Activated T-cell treated with anti-CD3 and anti-CD28 coated beads for 48 hours (primary cell): ENCODE measurements around the gene SOS2.
"Not testable (repeated sequence)": the region's sequence is repeated elsewhere in the genome, so short reads cannot be mapped to it uniquely, and the experiment has no call there.

Source experiments
- DNase-seq: peaks from one replicate; pipeline ENCODE4 v3.0.0-alpha.2; 2020; ENCODE audit warnings: low read depth

The SOS2 gene

DNA sequence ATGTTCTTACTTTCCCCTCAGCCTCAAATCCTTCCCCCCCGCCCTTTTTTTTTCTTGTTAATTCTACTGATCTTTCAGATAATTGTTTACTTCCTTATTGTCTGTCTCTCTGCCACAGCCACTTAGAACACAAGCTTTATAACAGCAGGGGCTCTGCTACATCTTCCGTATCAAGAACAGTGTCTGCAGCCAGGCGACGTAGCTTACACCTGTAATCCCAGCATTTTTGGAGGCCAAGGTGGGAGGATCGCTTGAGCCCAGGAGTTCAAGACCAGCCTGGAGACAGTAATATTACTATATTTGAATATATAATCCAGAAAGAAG lies 5.4 kb downstream of the SOS2 start:
- DNase-seq, result no peak

DNA sequence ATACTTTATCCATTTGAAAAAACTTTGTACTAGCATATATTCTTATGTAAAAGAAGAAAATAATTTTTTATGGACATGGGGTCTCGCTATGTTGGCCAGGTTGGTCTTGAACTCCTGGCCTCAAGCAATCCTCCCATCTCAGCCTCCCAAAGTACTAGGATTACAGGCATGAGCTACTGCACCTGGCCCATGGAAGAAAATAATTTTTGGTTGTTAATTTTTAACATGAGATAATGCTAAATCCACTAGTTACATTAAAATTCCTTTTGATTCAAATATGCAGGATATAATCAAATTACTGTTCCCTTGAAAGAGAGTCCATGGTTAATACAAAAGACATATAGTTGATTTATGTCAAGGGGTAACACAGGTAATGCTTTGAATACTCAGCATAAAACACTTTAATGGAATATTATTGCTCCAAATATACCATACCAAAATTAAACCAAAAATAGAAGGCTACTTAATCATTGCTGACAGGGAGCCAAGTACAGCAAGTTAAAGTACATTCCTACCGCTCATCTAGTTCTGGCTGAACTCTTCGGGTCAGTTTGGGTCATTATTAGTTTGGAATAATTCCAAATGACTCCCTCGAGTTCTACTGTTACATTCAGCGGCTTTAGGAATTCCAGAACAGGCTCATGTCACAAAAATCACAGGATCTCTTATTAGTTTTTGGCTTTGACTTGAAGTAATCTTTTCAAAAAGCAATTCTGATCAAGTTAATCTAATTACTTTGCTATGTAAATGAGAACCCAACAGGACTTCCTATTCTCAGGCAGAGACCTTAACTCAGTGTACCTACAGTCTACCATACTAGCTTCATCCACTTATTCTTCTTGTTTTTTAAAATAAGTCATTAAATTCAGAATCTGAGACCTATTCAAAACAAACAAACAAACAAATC lies 6.1 kb downstream of the SOS2 start:
- no peak for DNase-seq

DNA sequence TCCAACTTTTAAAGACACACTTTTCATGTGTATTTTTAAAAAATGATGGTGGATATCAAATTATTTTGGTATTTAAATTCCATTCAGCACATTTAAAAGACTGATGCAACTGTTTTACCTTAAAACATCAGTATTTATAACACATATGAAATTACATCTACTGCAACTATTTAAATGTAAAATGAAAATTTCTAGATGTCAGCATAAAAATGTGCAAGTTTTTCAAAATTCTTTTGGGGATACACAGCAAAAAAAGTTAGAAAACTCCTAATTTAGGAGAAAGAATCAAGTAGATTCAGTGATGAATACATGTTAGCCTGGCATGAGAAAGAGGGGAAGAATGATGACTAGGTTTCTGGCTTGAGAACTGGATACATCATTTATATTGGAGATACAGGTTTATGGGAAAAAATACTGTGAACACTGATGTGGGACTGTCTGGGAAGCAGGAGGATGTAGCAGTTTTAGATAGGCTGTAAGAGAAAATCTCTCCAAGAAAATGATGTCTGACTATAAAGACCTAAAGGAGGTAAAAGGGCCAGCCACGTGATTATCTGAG lies 9.2 kb downstream of the SOS2 start:
- DNase-seq, result no peak

DNA sequence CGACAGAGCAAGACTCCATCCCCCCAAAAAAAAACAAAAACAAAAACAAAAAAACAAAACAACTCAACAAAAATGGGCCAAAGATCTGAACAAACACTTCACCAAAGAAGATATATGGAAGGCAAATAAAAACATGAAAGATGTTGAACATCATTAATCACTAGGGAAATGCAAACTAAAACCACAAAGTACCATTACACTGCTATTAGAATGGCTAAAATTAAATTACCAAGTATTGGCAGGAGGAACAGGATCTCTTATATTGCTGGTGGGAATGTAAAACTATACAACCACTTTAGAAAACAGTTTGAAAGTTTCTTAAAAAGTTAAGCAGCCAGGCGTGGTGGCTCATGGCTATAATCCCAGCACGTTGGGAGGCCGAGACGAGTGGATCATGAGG lies 12.9 kb downstream of the SOS2 start:
- no peak for DNase-seq

DNA sequence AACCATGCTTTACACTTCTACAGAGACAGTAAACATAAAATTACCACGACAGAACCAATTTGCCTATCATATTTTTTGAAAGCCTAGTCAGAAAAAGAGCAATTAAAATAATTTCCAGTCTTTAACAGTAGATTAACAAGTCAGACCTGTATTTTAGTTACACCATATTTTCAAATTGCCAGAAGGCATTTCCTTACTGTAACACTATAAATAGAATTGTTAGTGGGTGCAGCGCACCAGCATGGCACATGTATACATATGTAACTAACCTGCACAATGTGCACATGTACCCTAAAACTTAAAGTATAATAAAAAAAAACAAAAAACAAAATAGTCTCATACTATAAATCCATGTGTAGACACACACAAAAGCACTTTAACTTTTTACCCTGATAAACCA lies 16.0 kb downstream of the SOS2 start:
- no peak for DNase-seq

DNA sequence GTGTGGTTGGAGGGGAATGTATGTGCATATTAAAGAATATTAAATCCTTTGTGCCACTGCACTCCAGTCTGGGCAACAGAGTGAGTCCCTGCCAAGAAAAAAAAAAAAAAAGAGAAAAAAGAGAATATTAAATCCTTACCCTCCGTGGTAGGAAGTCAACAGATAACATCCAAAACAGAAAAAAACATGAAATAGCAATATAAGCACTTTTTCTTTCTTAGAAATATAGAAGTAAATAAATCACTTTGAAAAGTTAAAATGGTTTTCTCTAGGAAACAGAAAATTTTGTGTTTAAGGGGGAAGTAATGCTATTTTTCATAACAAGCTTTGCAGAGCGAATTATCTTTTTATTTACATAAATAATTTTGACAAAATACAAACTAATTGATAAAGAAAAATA lies 17.6 kb downstream of the SOS2 start:
- no peak for DNase-seq

DNA sequence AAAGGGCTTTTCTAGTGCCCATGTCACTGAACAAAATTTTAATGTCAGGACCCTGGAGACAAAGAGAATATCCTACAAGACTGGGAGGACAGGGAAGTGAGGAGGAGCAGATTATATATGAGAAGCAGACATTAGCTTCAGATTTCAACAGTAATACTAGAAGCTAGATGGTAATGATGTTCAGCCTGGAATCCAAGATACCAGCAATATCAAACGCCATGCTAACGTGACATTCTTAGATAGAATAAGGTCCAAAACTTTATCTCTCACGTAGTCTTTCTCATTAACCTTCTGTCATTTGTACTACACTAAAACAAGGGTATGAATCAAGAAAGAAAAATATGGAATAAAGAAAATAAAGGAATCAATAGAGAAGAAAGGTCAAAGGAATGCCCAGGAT lies 18.7 kb downstream of the SOS2 start:
- DNase-seq, result no peak

DNA sequence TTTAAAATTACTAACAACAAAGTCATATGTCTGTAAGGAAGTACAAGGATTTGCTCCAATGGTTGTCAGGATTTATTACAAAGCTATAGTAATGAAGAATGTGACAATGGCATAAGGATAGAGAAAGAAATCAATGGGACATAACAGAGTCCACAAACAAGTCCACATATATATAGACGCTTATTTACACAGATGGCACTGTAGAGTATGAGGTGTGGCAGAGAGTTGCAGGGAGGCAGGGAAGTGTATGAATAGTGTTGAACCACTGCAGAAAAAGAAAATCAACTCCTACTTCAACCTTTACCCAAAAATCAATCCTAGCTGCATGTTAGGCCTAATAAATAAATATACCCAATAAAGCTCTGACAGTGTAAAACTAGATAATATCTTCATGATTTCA lies 21.3 kb downstream of the SOS2 start:
- DNase-seq, result no peak

DNA sequence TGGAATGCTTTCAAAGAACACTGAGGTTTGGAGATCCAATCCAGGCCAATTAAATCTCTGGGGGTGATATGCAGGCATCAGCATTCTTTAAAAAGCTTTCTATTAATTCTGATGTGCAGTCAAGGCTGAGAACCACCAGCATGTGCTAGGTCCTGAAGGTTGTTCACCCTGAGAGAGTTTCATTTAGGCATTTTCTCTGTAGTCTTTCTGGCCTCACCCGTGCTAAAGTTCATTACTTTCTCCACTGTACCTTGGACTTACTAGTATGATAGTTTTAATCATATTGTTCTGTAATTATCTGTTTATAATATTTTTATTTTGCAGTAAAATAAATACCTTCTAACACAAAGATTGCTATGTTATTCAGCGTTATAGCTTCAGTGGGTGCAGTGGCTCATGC lies 32.9 kb downstream of the SOS2 start:
- no peak for DNase-seq

DNA sequence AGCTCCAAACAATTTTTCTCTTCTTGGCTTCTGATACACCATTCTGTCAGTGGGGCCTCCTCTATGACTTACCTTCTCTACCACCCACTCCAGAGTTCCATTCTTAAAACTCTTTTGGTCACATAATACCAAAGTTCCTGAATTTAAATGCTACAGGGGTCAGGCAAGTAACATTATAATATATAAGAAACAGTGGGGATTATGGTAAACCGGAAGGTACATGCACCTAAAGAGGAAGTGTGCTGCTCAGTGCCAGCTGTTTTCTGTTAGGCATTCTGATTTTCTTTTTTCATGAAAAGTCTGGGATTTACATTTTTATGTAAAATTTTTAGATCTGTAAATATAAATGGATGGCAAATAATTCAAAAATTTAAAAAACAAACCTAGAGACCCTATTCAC lies 39.9 kb downstream of the SOS2 start:
- no peak for DNase-seq

DNA sequence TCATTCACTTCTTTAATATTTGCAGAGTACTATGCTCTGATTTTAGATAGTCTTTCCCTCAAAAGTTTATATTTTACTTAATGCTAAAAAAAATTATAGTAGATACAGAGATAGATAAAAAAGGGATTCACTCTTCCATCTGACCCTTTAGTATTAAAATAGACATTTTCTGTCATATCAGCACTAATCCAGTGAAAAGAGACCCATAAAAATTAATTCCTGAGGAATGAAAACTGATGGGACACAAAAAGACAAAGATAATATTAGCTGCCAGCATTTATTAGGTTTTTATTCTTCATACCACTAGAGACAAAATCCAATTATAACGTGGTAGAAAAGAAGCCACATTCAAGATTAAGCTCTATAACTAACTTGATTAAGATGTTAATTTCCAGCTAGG lies 45.3 kb downstream of the SOS2 start:
- no peak for DNase-seq

DNA sequence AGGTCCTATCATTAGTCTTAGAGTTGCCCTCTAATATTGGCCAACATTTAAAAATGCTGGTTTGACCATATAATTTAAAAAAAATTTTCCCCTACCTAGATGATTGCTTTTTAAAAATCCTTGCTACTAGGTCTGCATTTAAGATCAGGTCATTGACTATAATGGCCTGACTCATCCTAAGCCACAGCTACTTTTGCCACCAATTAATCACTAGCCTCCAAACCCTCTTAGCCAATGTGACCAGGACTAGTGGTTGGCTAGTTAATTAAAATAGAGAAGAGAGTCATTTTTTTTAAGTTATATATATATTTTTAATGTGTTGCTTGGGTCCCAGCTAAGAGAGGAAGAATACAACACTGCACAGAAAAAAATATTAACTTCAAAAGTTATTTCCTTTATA lies 57.5 kb downstream of the SOS2 start:
- DNase-seq, result no peak

DNA sequence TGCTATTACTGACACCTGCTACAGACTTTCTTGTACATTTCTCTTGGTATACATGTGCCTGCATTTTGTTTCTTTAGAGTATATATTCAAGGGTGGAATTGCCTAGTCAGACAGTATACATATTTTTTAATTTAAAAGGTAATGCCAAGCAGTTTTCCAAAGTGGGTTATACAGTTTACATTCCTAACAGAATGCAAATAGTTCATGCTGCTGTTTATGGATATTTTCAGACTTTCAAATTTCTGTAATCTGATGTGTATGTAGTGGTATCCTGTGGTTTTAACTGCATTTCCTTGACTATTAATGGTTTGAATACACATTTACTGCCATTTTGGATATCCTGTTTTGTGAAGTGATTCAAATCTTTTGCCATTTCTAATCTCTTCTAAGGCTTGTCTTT lies 59.5 kb downstream of the SOS2 start:
- no peak for DNase-seq

DNA sequence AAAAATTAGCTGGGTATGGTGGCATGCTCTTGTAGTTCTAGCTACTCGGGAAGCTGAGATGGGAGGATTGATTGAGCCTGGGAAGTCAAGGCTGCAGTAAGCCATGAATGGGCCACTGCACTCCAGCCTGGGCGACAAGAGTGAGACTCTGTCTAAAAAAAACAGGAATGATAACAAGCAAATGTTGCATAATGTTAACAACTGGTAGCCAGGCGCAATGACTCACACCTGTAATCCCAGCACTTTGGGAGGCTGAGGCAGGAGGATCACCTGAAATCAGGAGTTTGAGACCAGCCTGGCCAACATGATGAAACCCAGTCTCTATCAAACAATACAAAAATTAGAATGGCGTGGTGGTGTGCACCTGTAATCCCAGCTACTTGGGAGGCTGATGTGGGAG lies 64.0 kb downstream of the SOS2 start:
- DNase-seq, result not testable (repeated sequence)

DNA sequence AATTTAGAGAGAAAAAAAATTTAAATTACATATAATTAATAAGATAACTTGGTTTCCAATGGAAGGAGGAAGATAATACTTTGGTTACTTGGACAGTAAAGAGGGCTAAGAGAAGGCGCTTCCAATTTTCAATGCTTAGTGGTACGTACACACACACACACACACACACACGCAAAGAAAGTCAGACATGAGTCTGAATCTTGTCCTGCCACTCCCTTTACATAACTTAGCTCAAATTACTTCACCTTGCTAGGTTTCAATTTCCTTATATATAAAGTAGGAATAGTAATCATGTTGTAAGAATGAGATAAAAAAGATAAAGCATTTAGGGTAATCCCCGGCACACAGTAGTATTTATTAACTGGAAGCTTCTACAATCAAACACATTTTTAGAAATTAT lies 75.3 kb downstream of the SOS2 start:
- DNase-seq, result no peak

DNA sequence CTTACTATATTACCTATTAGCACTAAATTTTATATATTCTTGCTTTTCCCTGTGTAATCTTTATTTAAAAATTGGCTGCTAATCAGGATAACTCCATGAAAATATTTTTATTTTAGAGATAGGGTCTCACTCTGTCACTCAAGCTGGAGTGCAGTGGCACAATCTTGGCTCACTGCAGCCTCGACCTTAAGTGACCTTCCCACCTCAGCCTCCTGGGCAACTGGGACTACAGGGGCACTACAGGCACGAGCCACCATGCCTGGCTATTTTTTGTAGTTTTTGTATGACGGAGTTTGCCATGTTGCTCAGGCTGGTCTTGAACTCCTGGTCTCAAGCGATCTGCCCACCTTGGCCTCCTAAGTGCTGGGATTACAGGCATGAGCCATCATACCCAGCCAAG lies 82.6 kb downstream of the SOS2 start:
- no peak for DNase-seq

DNA sequence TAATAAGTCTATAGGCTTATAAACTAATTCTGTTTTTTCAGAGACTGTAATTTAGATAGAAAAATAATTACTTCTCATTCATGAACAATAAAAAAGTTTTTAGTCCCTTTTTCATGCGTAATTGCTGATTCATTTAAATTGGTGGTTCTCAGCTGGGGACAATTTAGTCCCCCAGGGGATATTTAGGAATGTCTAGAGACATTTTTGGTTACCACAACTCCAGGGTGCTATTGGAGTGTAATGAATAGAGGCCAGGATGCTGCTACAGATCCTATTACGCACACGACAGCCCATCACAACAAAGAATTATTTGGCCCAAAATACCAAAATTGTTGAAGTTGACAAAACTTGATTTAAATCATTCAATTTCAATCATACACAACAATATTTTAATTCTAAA lies 92.2 kb downstream of the SOS2 start:
- no peak for DNase-seq

DNA sequence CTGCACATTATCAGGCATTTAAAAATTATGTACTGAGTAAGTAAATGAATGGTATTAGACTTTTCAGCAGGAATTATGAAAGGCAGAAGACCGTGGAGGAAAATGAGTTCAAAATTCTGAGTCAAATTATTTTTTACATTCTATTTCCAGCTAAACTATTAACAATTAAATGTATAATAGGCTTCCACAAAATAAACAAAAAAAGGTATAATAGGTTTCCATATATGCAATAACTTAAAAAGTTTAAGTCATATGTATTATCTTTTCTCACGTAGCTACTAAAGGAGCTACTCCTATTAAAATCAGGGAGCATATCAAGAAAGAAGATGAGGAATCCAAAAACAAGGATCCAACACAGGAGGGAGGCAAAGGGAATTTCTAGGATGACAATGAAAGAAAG lies 103.6 kb downstream of the SOS2 start:
- no peak for DNase-seq

DNA sequence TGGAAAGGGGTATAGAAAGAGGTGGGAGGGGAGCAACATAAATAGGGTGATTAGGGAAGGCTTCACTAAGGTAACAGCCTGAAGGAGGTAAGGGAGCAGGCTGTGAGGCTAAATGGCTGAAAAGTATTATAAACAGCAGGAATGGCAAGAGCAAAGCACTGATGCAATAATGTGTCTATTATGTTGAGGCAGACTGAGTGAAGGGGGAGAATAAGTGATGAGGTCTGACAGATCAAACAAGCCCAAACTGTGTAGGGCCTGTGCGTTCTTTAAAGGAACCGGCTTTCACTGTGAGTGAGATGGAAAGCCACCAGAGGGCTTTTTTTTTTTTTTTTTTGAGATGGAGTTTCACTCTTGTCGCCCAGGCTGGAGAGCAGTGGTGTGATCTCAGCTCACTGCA lies 108.3 kb downstream of the SOS2 start:
- DNase-seq, result no peak

DNA sequence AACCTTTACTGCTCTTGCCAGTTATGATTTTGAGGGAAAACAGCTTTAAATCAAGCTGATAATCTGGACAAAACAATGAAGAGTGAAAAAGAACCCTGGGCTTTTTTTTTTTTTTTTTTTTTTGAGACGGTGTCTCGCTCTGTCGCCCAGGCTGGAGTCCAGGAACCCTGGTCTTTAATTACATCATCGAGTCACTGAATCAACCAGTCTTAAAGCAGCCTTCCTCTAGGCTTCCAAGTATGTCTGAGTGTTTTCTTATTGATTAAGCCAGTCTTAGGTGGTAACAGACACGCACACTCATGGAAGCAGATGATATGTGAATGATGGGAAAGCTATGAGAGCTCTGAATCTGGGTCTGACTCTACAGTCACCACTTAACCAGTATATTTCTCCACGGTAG lies 109.1 kb downstream of the SOS2 start:
- no peak for DNase-seq

DNA sequence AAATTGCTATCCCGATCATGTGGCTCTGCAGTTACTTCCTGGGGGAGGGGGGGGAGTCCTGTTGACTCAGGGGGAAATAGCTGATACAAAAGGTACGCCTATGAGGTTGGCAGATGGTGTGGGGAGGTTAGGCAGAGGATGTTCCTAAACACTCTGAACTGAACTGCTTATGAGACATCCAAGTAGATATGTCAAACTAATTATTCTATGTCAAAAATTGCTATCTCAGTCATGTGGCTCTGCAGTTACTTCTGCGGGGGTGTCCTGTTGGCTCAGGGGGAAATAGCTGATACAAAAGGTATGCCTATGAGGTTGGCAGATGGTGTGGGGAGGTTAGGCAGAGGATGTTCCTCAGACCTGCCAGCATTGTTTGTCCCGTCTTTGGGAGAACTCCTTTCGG lies 109.9 kb downstream of the SOS2 start:
- DNase-seq, result no peak

DNA sequence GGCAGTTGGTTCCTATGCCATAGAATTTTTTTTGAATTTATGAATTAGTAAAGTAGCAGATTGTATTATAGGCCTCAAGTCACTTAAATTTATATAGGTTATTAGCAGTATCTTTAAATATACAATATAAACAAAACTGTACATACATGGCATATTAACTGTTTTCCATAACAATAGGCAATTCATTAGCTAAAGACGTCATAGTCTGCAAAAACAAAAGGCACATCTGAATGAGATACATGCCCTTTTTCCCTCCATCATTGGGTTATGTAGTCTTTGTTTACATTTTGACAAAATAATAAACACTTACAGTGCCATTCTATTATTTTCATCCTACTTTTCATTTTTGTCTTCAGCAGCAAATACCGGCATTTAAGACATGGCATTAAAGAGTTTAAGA lies 113.9 kb downstream of the SOS2 start:
- no peak for DNase-seq

DNA sequence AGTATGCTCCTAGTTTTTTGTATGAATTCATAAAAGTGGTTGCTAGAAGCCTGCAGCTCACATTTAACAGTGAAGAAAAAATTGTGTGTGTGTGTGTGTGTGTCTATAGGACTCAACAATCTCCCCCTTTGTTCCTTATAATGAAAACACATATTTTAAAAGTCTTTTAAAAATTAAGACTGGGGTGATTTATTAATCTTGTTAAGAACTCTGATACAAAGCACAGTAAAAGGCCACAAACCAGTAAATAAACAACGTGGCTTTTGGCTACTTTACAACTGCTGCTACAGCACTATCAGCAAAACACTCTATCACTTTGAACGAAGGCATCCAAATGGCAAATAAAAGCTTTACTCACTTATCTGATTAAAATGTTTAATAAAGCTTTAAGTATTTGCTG lies 114.4 kb downstream of the SOS2 start:
- no peak for DNase-seq
